Measurements from ENCODE around the gene CCT2. TPM values are rescaled to one million over a fixed set of nuclear protein-coding genes. Genes with fewer than 3 reads are reported as not detected.
A peak's percentile ranks its signal among the peaks of the same experiment; 100 is the strongest.

Gene CCT2
- total and polyA plus RNA-seq, 2 experiments from 2014 or later: 177 to 206 TPM

DNA sequence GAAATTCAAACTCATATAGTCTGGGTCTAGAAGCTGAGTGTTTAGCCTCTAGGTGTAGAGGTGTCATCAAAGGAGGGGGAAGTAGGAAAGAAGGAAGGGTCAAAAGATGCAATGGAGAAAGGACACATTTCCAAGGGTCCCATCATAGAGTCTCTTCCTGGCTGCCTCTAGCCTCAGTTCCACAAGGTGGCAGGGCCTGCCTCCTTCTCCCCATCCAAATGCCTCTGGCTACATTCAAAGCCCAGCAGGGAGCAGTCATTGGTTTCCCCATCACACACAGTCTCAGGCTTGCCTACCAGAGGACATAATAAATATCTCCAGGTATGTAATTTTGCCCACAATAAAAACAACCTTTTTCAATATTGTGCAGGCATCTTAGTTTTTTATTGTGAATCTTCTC is 2.1 kb upstream of the CCT2 start:
- no peak overlapping the region for H3K4me3 ChIP-seq
- H2AFZ ChIP-seq: no peak overlapping the region
- peaks cover 2% of the 10 kb centered on the region for H3K36me3 ChIP-seq (replicated peaks; ENCODE audit: insufficient read depth, low read depth)
- H4K20me1 ChIP-seq (ENCODE audit: insufficient read depth, poor library complexity, severe bottlenecking): peaks cover 14% of the 10 kb centered on the region
- H3K9me2 ChIP-seq (replicated peaks; ENCODE audit: insufficient read depth): no peaks in the 10 kb centered on the region
- H3K9me3 ChIP-seq (ENCODE audit: low read depth): no peaks in the 10 kb centered on the region
- H3K27ac ChIP-seq: no peak overlapping the region
- peaks cover 7% of the 10 kb centered on the region for H3K4me1 ChIP-seq (ENCODE audit: insufficient read depth)
- no peaks in the 10 kb centered on the region for H3K27me3 ChIP-seq
- DNase-seq (ENCODE audit: low spot score): peak; percentile 30
- peaks cover 19% of the 10 kb centered on the region for H3K79me2 ChIP-seq
- TF ChIP-seq, protein P1, sequence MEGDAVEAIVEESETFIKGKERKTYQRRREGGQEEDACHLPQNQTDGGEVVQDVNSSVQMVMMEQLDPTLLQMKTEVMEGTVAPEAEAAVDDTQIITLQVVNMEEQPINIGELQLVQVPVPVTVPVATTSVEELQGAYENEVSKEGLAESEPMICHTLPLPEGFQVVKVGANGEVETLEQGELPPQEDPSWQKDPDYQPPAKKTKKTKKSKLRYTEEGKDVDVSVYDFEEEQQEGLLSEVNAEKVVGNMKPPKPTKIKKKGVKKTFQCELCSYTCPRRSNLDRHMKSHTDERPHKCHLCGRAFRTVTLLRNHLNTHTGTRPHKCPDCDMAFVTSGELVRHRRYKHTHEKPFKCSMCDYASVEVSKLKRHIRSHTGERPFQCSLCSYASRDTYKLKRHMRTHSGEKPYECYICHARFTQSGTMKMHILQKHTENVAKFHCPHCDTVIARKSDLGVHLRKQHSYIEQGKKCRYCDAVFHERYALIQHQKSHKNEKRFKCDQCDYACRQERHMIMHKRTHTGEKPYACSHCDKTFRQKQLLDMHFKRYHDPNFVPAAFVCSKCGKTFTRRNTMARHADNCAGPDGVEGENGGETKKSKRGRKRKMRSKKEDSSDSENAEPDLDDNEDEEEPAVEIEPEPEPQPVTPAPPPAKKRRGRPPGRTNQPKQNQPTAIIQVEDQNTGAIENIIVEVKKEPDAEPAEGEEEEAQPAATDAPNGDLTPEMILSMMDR (IDR thresholded peaks at IDR 0.05; ENCODE audit: poor library complexity): peak; percentile 5
- TF ChIP-seq EZH2 (IDR thresholded peaks at IDR 0.05; ENCODE audit: borderline replicate concordance): no peak
- H3K4me2 ChIP-seq: no peak overlapping the region

DNA sequence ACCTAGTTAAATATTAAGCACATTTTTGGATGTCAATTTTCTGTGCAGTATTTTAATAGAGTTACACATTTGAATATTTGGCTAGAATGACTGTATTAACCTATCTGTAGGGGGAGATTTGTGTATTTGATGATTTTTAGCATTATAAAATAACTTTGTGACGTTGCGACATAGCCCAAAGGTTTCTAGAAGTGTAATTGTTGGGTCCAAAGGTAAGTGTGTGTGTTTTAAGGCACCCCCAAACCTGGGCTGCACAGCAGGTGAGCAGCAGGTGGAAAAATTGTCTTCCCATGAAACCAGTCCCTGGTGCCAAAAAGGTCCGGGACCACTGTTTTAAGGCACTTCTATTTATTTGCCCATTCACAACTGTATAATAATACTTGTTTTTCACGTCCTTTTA is 3.3 kb downstream of the CCT2 start:
- WGBS (ENCODE audit: low lambda C conversion rate, missing lambda C conversion rate): 96% methylated on average over 4 of the region's 4 CpGs
- Histone ChIP-seq H3K4me3 (no peak overlapping the region), H2AFZ (no peak overlapping the region), H3K79me2 (peaks cover 33% of the 10 kb centered on the region), H3K27me3 (no peaks in the 10 kb centered on the region), H3K4me1 (ENCODE audit: insufficient read depth) (peaks cover 7% of the 10 kb centered on the region), H3K27ac (no peak overlapping the region), H3K36me3 (replicated peaks; ENCODE audit: insufficient read depth, low read depth) (peaks cover 8% of the 10 kb centered on the region), H3K4me2 (no peak overlapping the region), H3K9me2 (replicated peaks; ENCODE audit: insufficient read depth) (no peaks in the 10 kb centered on the region), H4K20me1 (ENCODE audit: insufficient read depth, poor library complexity, severe bottlenecking) (peaks cover 14% of the 10 kb centered on the region), H3K9me3 (ENCODE audit: low read depth) (no peaks in the 10 kb centered on the region)
- TF ChIP-seq, protein P1 (IDR thresholded peaks at IDR 0.05; ENCODE audit: poor library complexity): no peak
- TF ChIP-seq EZH2phosphoT487 (IDR thresholded peaks at IDR 0.05; ENCODE audit: low read depth, severe bottlenecking, unreplicated experiment): no peak
- TF ChIP-seq EZH2 (IDR thresholded peaks at IDR 0.05; ENCODE audit: borderline replicate concordance): no peak
- DNase-seq (ENCODE audit: low spot score): no peak

DNA sequence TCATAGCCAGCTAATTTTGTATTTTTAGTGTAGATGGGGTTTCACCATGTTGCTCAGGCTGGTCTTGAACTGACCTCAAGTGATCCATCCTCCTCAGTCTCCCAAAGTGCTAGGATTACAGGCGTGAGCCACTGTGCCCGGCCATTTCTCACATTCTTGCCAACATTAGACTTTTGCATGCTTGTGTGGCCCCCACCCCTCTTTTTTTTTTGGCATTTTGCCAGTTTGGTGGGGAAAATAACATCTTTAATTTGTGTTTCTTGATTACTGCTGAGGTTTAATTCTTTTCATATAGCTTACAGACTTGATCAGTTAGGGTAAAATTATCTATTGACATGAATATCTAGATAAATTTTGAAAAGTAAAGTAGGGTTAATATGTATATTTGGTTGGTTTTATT is 3.8 kb downstream of the CCT2 start:
- Histone ChIP-seq H3K36me3 (replicated peaks; ENCODE audit: insufficient read depth, low read depth) (peaks cover 10% of the 10 kb centered on the region), H2AFZ (no peak overlapping the region), H3K4me2 (no peak overlapping the region), H3K9me3 (ENCODE audit: low read depth) (no peaks in the 10 kb centered on the region), H3K9me2 (replicated peaks; ENCODE audit: insufficient read depth) (no peaks in the 10 kb centered on the region), H3K27me3 (no peaks in the 10 kb centered on the region), H4K20me1 (ENCODE audit: insufficient read depth, poor library complexity, severe bottlenecking) (peaks cover 14% of the 10 kb centered on the region), H3K27ac (no peak overlapping the region), H3K4me3 (no peak overlapping the region), H3K4me1 (ENCODE audit: insufficient read depth) (peaks cover 7% of the 10 kb centered on the region), H3K79me2 (peaks cover 33% of the 10 kb centered on the region)
- TF ChIP-seq EZH2phosphoT487 (IDR thresholded peaks at IDR 0.05; ENCODE audit: low read depth, severe bottlenecking, unreplicated experiment) (no peak), EZH2 (IDR thresholded peaks at IDR 0.05; ENCODE audit: borderline replicate concordance) (no peak)
- TF ChIP-seq, protein P1 (IDR thresholded peaks at IDR 0.05; ENCODE audit: poor library complexity): no peak
- no peak for DNase-seq (ENCODE audit: low spot score)
- WGBS (ENCODE audit: low lambda C conversion rate, missing lambda C conversion rate): 91% methylated on average over 2 of the region's 2 CpGs

- no peaks in the 10 kb centered on the region for H3K9me3 ChIP-seq (ENCODE audit: low read depth)
- no peaks in the 10 kb centered on the region for H3K4me1 ChIP-seq (ENCODE audit: insufficient read depth)
- H3K79me2 ChIP-seq: peaks cover 5% of the 10 kb centered on the region
- no peak overlapping the region for H3K4me2 ChIP-seq
- H3K36me3 ChIP-seq (replicated peaks; ENCODE audit: insufficient read depth, low read depth): peaks cover 4% of the 10 kb centered on the region
- 98% methylated on average over 2 of the region's 2 CpGs for WGBS (ENCODE audit: low lambda C conversion rate, missing lambda C conversion rate)
- H3K9me2 ChIP-seq (replicated peaks; ENCODE audit: insufficient read depth): no peaks in the 10 kb centered on the region
- TF ChIP-seq EZH2 (IDR thresholded peaks at IDR 0.05; ENCODE audit: borderline replicate concordance) (no peak), EZH2phosphoT487 (IDR thresholded peaks at IDR 0.05; ENCODE audit: low read depth, severe bottlenecking, unreplicated experiment) (no peak)
- TF ChIP-seq, protein P1 (IDR thresholded peaks at IDR 0.05; ENCODE audit: poor library complexity): no peak
- no peak overlapping the region for H3K4me3 ChIP-seq
- no peak for DNase-seq (ENCODE audit: low spot score)
- no peaks in the 10 kb centered on the region for H4K20me1 ChIP-seq (ENCODE audit: insufficient read depth, poor library complexity, severe bottlenecking)
- no peak overlapping the region for H3K27ac ChIP-seq
- no peak overlapping the region for H2AFZ ChIP-seq
- H3K27me3 ChIP-seq: no peaks in the 10 kb centered on the region
Measured at GRCh38 chr12:69595689-69596088, 10.4 kb downstream of the CCT2 start.
